PC-3 (cell line): Measurements from ENCODE around the gene LAGE3. TPM values are rescaled to one million over a fixed set of nuclear protein-coding genes. Genes with fewer than 3 reads are reported as not detected.
A peak's percentile ranks its signal among the peaks of the same experiment; 100 is the strongest.

Experiments
- ATAC-seq: fragments of 200-7000 bp; cut with Tn5 transposase; 2 replicates; pipeline ENCODE4 v1.9.1; 2020; ENCODE audit warnings: mild to moderate bottlenecking, moderate library complexity
- BruUV-seq: library from RNA; stranded (reverse); fragments of 400-500 nt; replicated peaks from 2 replicates; lab custom pipeline; 2021; lab: Mats Ljungman, UMichigan
- CTCF ChIA-PET: fragments of 300-600 bp; sonication (Branson Sonifier 250); formaldehyde crosslinking; loops from one replicate; lab custom pipeline; 2022; ENCODE audit warnings: antibody characterized with exemption; lab: Charles Lee
- POLR2A ChIA-PET: fragments of 300-600 bp; sonication (Branson Sonifier 250); formaldehyde crosslinking; loops from one replicate; lab custom pipeline; 2022; ENCODE audit warnings: antibody characterized with exemption; ENCODE audit not compliant: unreplicated experiment; lab: Charles Lee
- DNase-seq: peaks from one replicate; pipeline ENCODE4 v3.0.0-alpha.2; 2015
- H2AFZ ChIP-seq: fragments of 300-600 bp; sonication (generic); 2 replicates; pipeline ENCODE4 v1.6.0; 2016; ENCODE audit warnings: antibody characterized with exemption, low read length
- H3F3A ChIP-seq: fragments of 300-600 bp; sonication (generic); one replicate; pipeline ENCODE4 v1.6.0; 2017; ENCODE audit warnings: antibody characterized with exemption, low read length, control low read depth, mild to moderate bottlenecking; ENCODE audit not compliant: unreplicated experiment
- H3K27ac ChIP-seq: fragments of 300-600 bp; sonication (generic); 2 replicates; pipeline ENCODE4 v1.5.1; 2016; ENCODE audit warnings: mild to moderate bottlenecking, low read length
- H3K27me3 ChIP-seq: fragments of 300-600 bp; sonication (generic); 2 replicates; pipeline ENCODE4 v1.6.1; 2016; ENCODE audit warnings: low read length, mixed read lengths
- H3K36me3 ChIP-seq: fragments of 300-600 bp; sonication (generic); 2 replicates; pipeline ENCODE4 v1.6.1; 2016; ENCODE audit warnings: low read depth, mixed run types, low read length, mixed read lengths
- H3K4me1 ChIP-seq: fragments of 300-600 bp; sonication (generic); 2 replicates; pipeline ENCODE4 v1.5.1; 2016; ENCODE audit warnings: low read length; ENCODE audit not compliant: insufficient read depth
- H3K4me2 ChIP-seq: fragments of 300-600 bp; sonication (generic); 2 replicates; pipeline ENCODE4 v1.6.0; 2016; ENCODE audit warnings: low read length
- H3K4me3 ChIP-seq: fragments of 300-600 bp; sonication (generic); 2 replicates; pipeline ENCODE4 v1.5.1; 2016; ENCODE audit warnings: mild to moderate bottlenecking, low read length, mixed read lengths
- H3K79me2 ChIP-seq: fragments of 300-600 bp; sonication (generic); 2 replicates; pipeline ENCODE4 v1.6.1; 2017; ENCODE audit warnings: low read length, mixed read lengths
- H3K9ac ChIP-seq: fragments of 300-600 bp; sonication (generic); 2 replicates; pipeline ENCODE4 v1.6.0; 2016; ENCODE audit warnings: mild to moderate bottlenecking, low read length
- H3K9me2 ChIP-seq: fragments of 300-600 bp; sonication (generic); replicated peaks from 2 replicates; pipeline ENCODE4 v1.6.1; 2016; ENCODE audit warnings: mixed run types, low read length, mixed read lengths
- H3K9me3 ChIP-seq: fragments of 300-600 bp; sonication (generic); 2 replicates; pipeline ENCODE4 v1.6.1; 2016; ENCODE audit warnings: low read length, mixed read lengths
- H4K20me1 ChIP-seq: fragments of 300-600 bp; sonication (generic); 2 replicates; pipeline ENCODE4 v1.6.1; 2016; ENCODE audit warnings: low read length, mixed read lengths
- CTCF ChIP-seq: fragments of 300-600 bp; sonication (generic); conservative IDR thresholded peaks from 2 replicates; pipeline ENCODE4 v1.5.1; 2017; ENCODE audit warnings: antibody characterized with exemption, low read depth, mild to moderate bottlenecking, low read length
- EZH2 ChIP-seq: fragments of 300-600 bp; sonication (generic); IDR thresholded peaks from one replicate; pipeline ENCODE4 v1.6.1; 2017; ENCODE audit warnings: antibody characterized with exemption, mild to moderate bottlenecking, low read length; ENCODE audit not compliant: unreplicated experiment
- EZH2phosphoT487 ChIP-seq: fragments of 300-600 bp; sonication (generic); IDR thresholded peaks from 2 replicates; pipeline ENCODE4 v1.6.1; 2018; ENCODE audit warnings: mild to moderate bottlenecking, antibody characterized with exemption, low read length, borderline replicate concordance
- intact Hi-C: fragments of 100-400 bp; cut with micrococcal nuclease; formaldehyde crosslinking; loops from 2 replicates; pipeline ENCODE4 v1.9.0; 2023
- total RNA-seq: library from RNA; depleted of rRNA; stranded (reverse); fragments of >200 nt; gene quantifications from 2 replicates; pipeline ENCODE4 v1.2.3, GENCODE V29; 2014

Gene LAGE3
- total RNA-seq, 1 experiment from 2014 or later, result 87.4 TPM

GRCh38 chrX:154515966-154516655 lies 37.0 kb upstream of the LAGE3 start, which contains the start of gene FAM3A:
Gene FAM3A (minus strand): TSS chrX:154516232. CDS start chrX:154515772, 460 bp downstream.
- Histone ChIP-seq H2AFZ (peak within 1 kb of the TSS; percentile 95), H3K9ac (peak within 1 kb of the TSS; percentile 95), H3K4me3 (peak within 1 kb of the TSS; percentile 92), H3K36me3 (no peaks in the 10 kb centered on the region), H3K27me3 (no peaks in the 10 kb centered on the region), H3K4me2 (peak within 1 kb of the TSS; percentile 99), H3K9me3 (no peaks in the 10 kb centered on the region), H3K4me1 (peaks cover 8% of the 10 kb centered on the region), H3F3A (no peaks in the 10 kb centered on the region), H4K20me1 (no peaks in the 10 kb centered on the region), H3K79me2 (peaks cover 12% of the 10 kb centered on the region), H3K27ac (peak within 1 kb of the TSS; percentile 55), H3K9me2 (no peaks in the 10 kb centered on the region)
- ATAC-seq, result peak; percentile 97
- TF ChIP-seq CTCF, result no peak
- no peak for TF ChIP-seq EZH2phosphoT487
- TF ChIP-seq EZH2, result no peak
- BruUV-seq, result no TSS peak
- DNase-seq, result peak; percentile 88
- ChIA-PET POLR2A (no interaction called here), CTCF (no interaction called here)
- intact Hi-C loops, result no loop called here

GRCh38 chrX:154515090-154515965 lies 36.2 kb upstream of the LAGE3 start:
- peak overlapping the region; percentile 55 for H3K27ac ChIP-seq
- H2AFZ ChIP-seq, result peak overlapping the region; percentile 79
- no peaks in the 10 kb centered on the region for H3K27me3 ChIP-seq
- peak overlapping the region; percentile 92 for H3K4me3 ChIP-seq
- H3K4me2 ChIP-seq, result peak overlapping the region; percentile 99
- ATAC-seq (peak; percentile 5; the same call in 1 of the 2 replicates), DNase-seq (peak; percentile 18)
- CTCF ChIA-PET, result no interaction called here
- H3K9me2 ChIP-seq, result no peaks in the 10 kb centered on the region
- no peak for TF ChIP-seq CTCF
- no peak for TF ChIP-seq EZH2
- no peak for TF ChIP-seq EZH2phosphoT487
- no peaks in the 10 kb centered on the region for H3F3A ChIP-seq
- H3K4me1 ChIP-seq, result peaks cover 8% of the 10 kb centered on the region
- H3K9ac ChIP-seq, result peak overlapping the region; percentile 95
- peaks cover 12% of the 10 kb centered on the region for H3K79me2 ChIP-seq
- BruUV-seq, result TSS peak; percentile 64
- POLR2A ChIA-PET, result interaction anchor here (0.6 kb wide), 1 partner anchor 116 kb away, joined by 3 read pairs; no protein-coding TSS in a partner anchor
- no peaks in the 10 kb centered on the region for H4K20me1 ChIP-seq
- intact Hi-C loops, result no loop called here
- H3K9me3 ChIP-seq, result no peaks in the 10 kb centered on the region
- no peaks in the 10 kb centered on the region for H3K36me3 ChIP-seq
